ENCODE measurements around the gene SETD4.

- TF ChIP-seq CTCF (conservative IDR thresholded peaks at IDR 0.05; ENCODE audit: low read length) (no peak), EZH2phosphoT487 (IDR thresholded peaks at IDR 0.05; ENCODE audit: borderline replicate concordance) (no peak)
These were observed 71.1 kb downstream of the SETD4 start for GRCh38 chr21:35989138-35989735.
